GM10266 (cell line): ENCODE data around the gene PLCH1.

ENCODE experiments used
- DNase-seq: peaks from one replicate; pipeline ENCODE4 v3.0.0; 2012; ENCODE audit errors: extremely low spot score
- TF ChIP-seq, protein P1 (sequence below): IDR thresholded peaks from 2 replicates; pipeline ENCODE4 v1.5.1; 2012; ENCODE audit warnings: mild to moderate bottlenecking, low read depth; ENCODE audit not compliant: control insufficient read depth, insufficient read depth; ENCODE audit errors: missing control alignments

PLCH1 gene

DNA sequence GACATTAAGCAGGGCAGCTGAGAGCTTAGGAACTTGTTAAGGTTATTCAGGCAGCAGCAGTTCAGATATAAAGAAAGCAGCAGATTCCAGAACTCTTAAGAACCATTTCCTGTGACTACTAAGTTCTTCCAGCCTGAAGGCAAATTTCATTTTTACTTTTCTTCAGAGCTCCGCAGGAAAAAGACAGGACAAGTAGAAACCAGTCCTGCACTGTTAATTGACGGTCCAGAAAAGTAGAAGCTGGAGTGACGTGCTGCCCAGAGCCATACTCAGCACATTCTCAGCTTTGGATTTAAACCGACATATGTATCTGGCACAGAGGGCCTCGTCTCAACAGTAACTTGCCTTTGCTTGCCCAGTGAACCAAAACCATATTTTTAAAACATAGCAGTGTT is 232.0 kb downstream of the PLCH1 start:
- DNase-seq, result no peak
- TF ChIP-seq, protein P1, sequence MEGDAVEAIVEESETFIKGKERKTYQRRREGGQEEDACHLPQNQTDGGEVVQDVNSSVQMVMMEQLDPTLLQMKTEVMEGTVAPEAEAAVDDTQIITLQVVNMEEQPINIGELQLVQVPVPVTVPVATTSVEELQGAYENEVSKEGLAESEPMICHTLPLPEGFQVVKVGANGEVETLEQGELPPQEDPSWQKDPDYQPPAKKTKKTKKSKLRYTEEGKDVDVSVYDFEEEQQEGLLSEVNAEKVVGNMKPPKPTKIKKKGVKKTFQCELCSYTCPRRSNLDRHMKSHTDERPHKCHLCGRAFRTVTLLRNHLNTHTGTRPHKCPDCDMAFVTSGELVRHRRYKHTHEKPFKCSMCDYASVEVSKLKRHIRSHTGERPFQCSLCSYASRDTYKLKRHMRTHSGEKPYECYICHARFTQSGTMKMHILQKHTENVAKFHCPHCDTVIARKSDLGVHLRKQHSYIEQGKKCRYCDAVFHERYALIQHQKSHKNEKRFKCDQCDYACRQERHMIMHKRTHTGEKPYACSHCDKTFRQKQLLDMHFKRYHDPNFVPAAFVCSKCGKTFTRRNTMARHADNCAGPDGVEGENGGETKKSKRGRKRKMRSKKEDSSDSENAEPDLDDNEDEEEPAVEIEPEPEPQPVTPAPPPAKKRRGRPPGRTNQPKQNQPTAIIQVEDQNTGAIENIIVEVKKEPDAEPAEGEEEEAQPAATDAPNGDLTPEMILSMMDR, result no peak

GRCh38 chr3:155512175-155512866 is 232.6 kb downstream of the PLCH1 start:
- DNase-seq, result no peak
- TF ChIP-seq, protein P1, result no peak

GRCh38 chr3:155504682-155505081 is 240.2 kb downstream of the PLCH1 start:
- TF ChIP-seq, protein P1, result no peak
- DNase-seq, result no peak

- DNase-seq, result no peak
- TF ChIP-seq, protein P1, result no peak
Observed at GRCh38 chr3:155502630-155503029, 242.2 kb downstream of the PLCH1 start.

DNA sequence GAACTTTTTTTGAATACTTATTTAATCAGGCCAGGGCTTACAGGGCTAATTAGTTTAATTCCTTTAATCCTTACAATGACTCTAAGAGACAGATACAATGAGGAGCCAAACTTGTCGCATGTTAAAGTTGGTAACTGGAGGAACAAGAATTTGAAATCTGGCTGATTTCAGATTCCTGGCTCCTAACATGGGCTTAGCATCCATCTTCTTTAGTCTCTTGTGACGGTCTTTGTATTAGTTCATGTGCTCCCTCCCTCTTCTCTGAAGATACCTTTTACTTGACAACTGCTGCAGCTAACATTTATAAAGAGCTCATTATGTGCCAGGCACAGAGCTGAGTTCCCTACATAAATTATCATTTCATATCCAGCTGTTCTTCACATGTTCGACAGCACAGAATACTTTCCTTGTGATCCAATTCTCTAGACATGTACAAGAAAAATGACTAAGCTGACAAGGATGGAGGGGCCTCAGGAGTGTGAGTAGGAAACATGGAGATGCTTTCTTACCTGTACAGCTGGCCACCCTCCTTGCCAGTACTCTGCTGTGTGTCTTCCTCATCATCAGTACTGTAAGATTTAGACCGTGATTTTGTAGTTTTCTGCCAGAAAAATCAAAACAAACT is 244.6 kb downstream of the PLCH1 start:
- no peak for DNase-seq

GRCh38 chr3:155497930-155498647 is 246.8 kb downstream of the PLCH1 start:
- no peak for DNase-seq
- TF ChIP-seq, protein P1, result no peak

More for the DNA sequence above, 244.6 kb downstream of the PLCH1 start:
- TF ChIP-seq, protein P1, result no peak

- DNase-seq, result no peak
- TF ChIP-seq, protein P1, result no peak
Observed at GRCh38 chr3:155496206-155496605, 248.7 kb downstream of the PLCH1 start.
